H1 (cell line): ENCODE measurements around the gene SKAP1. TPM values are rescaled to one million over a fixed set of nuclear protein-coding genes. Genes with fewer than 3 reads are reported as not detected.

Experiments
- CTCF ChIP-seq, 3 experiments: IDR thresholded peaks; 1 replicate in 2 of 3; 2 replicates in 1 of 3; pipeline versions ENCODE4 v1.5.1 to v1.6.1; 2011; ENCODE audit warnings: low read length in 3 of 3, mild to moderate bottlenecking in 3 of 3, inconsistent platforms in 2 of 3, low read depth in 1 of 3, moderate library complexity in 1 of 3; ENCODE audit not compliant: insufficient read depth in 1 of 3; ENCODE audit errors: control extremely low read depth in 1 of 3
- GABPA ChIP-seq: IDR thresholded peaks from 2 replicates; pipeline ENCODE4 v1.6.1; 2011; ENCODE audit warnings: mild to moderate bottlenecking, low read length, moderate library complexity, borderline replicate concordance; ENCODE audit not compliant: insufficient read depth
- MAX ChIP-seq: IDR thresholded peaks from 2 replicates; pipeline ENCODE4 v1.6.1; 2012; ENCODE audit warnings: inconsistent platforms
- polyA plus RNA-seq, 7 experiments: library from polyadenylated mRNA; depleted of rRNA in 3 of 7; stranded (reverse) in 5 of 7; unstranded in 2 of 7; fragments of >200 nt in 5 of 7; fragments of 200-250 nt in 2 of 7; gene quantifications; 1 replicate in 5 of 7; 2 replicates in 1 of 7; 4 replicates in 1 of 7; pipeline versions ENCODE4 v1.2.1 to v1.2.3, GENCODE V29; 2011 to 2013; ENCODE audit warnings: missing spikeins in 2 of 7, mixed read lengths in 2 of 7
- total RNA-seq: library from RNA; stranded (reverse); fragmentation: NEBNext Ultra II Directional; extraction: Animal tissue kit (Norgen Biotek cat#: 25700); gene quantifications from 2 replicates; pipeline ENCODE4 v1.2.1, GENCODE V29; 2021

The SKAP1 gene
- total and polyA plus RNA-seq, 2 of the 8 experiments (the other 6 are each of a cell fraction or from before 2014, with no cell fraction given) = not detected

DNA sequence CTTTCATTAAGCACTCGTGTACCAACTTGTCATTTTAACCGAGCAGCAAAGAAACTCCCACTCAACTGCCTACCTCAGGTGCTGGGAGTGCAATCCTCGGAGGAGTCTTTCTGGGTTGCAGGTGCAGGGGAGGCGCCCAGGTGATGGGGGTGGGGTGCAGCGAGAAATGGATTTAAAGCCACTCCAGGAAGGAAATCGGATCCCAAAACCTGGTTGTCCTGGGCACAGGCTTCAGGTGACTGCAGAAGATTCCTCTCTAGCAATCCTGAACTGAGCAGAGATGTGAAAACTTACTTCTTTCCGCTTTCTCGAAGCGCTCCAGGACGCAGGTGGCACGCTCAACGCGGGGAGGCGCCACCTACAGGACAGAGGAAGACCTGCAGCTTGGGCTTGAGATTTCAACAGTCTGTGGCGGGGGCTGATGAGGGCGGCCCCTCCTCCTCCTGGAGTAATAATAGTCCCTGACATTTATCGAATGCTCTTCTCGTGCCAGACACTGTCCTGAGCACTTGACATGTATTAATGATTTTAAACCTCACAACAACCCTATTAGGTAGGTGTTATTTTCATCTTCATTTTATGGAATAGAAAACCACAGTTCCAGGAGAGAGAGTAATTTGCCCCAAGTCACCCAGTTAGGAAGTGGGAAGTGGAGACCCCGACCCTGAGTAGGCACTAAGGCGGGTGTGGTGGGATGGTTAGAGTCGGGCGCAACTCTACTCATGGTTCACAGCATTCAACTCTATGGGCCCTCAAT is 27.2 kb upstream of the SKAP1 start (continued):
- TF ChIP-seq CTCF (IDR thresholded peaks at IDR 0.05; ENCODE audit: control extremely low read depth in 1 of 3, insufficient read depth in 1 of 3, low read depth in 1 of 3, low read length in 3 of 3) (peak; percentile 85 to 97 (median 96)), MAX (peak; percentile 85), GABPA (peak; percentile 33; the same call in 1 of the 2 replicates)
